HG03575 (cell line): ENCODE measurements around the gene FBN2.

Experiments used
- ATAC-seq: cut with Tn5 transposase; IDR thresholded peaks from one replicate; pipeline ENCODE4 v1.9.1; 2021; ENCODE audit not compliant: unreplicated experiment, insufficient number of reproducible peaks, low FRiP score; ENCODE audit errors: extremely low read depth

The FBN2 gene

DNA sequence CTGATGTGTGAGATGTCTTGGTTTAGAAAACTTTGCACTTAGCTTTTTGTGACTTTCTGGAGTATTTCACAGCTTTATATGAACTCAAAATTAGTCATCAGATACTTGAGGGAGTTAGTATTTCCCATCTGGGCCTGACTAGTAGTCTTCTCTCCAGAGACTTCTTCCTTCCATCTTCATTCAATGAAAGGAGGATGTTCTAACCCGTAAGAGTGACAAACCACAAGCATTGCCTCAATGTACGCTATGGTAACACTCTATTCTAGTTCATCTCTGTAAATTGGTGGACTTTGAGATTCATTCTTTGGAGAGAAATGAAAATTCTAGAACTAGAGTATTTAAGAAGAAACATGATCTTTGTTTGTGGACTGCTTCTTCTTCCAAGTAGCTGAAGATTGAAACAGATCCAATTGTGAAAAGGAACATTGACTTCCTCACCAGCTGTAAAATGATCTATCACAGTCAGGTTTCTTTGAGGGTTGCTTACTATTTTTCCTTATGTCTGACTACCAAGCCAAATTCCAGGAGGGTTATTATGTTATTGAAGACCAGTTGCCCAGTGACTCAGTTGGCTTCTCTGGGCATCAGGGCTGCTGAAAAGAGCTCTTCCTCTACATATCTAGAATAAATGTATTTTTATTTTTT, 296.9 kb downstream of the FBN2 start:
- ATAC-seq: no peak

- ATAC-seq: no peak
These were observed 300.5 kb downstream of the FBN2 start for GRCh38 chr5:128237546-128237945.

DNA sequence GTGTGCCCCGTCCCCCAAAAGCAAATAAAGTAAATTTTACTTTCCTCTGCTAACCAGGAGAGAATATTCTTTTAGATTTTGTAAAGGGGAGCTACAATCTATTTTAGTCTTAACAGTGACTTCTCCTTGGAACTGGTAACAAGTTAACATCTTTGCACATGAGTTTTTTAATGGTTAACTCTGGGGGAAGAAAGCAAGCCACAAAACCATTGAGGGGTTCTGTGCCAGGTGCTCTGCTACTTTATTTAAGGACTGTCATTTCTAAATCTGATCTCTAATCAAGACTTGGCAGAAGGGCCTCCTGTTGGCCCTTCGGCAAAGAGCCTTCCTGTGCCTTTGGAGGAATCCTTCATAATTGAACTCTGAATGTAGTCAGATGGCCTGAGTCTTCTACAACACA, 301.0 kb downstream of the FBN2 start:
- ATAC-seq: no peak

DNA sequence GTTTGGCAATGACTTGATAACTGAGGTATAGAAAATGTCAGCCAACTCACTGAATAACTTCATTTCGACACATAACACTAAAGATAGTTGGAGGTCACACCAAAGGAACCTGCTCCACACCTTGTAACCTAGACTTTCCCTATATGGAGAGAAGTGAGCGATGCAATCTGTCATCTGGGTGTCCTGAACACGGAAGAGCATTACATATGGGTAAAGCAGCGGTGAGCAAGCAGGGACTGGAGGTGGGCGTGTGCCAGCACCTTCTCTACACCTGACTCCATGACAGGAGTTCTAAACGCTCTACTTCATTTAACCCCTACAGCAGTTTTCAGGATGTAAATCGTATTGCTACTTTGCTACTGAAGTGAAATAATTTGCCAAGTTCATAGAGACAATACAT, 301.7 kb downstream of the FBN2 start:
- no peak for ATAC-seq

- no peak for ATAC-seq
These were observed 303.0 kb downstream of the FBN2 start for GRCh38 chr5:128234928-128235641.

DNA sequence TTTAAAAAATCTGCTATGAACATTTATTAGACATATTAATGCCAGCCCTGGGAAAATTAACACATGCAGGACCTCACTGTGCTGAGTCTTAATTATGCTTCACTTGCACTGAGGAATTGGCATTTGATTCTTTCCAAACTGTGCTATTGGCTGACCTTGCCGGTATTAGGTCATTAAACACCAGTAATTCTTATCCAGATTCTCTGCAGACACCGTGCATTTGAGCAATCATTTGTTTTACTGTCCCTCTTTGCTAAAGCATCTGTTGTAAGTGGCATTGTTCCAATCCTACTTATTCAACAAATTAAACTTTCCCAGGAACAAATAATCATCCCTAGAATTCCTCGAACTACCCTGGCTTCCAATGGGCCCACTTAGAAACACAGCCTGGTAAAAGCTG, 309.5 kb downstream of the FBN2 start:
- ATAC-seq: no peak

GRCh38 chr5:128228008-128228407, 310.0 kb downstream of the FBN2 start:
- ATAC-seq: no peak

DNA sequence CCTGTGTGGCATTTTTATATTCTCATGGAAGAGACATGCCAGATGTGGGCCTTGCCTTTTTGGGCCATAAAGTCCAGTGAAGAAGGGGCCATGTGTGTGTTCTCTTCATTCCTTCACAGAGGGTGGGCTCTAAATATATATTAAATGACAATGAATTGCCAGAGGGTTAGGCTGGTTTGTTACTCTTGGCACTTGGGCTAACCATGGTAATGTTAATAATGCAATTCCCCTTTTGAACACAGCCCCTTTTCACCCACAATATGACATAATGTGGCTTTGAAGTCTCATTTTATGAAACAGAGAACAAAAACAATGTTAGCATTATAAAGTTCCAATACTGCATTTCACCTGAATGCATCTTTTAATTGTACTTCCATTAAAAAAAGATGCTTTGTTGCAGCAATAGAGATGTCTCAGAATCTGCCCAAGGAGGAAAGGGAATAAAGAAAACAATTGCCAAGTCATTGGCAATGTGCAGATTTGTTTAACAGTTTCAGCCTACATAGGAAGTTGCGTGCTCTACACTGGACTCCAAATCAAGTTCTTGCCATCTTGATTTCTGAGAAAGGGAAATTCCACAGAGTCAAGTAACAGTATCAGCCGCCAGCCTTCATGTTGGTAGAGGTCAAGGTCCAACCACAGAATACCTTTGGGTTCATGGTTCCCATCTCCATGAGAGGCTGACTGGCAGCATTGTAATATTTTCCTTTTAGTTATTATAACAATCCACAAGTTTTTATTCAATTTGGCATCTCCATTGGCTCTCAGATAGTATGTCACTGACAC, 312.6 kb downstream of the FBN2 start:
- no peak for ATAC-seq

GRCh38 chr5:128224336-128224735, 313.7 kb downstream of the FBN2 start:
- ATAC-seq: no peak

DNA sequence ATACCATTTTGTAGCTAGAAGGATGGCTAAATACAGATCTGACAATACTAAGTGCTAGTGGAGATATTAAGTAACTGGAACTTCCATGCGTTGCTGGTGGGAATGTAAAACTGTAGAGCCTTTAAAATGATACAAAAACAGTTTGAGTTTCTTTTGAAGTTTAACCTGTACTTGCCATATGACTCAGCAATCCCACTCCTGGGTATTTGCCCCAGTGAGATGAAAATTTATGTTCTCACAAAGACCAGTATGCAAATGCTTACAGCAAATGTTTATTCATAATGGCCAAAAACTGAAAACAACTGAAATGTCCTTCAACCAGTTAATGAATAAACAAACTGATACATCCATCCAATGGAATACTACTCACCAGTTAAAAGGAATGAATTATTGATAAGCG, 317.2 kb downstream of the FBN2 start:
- no peak for ATAC-seq

DNA sequence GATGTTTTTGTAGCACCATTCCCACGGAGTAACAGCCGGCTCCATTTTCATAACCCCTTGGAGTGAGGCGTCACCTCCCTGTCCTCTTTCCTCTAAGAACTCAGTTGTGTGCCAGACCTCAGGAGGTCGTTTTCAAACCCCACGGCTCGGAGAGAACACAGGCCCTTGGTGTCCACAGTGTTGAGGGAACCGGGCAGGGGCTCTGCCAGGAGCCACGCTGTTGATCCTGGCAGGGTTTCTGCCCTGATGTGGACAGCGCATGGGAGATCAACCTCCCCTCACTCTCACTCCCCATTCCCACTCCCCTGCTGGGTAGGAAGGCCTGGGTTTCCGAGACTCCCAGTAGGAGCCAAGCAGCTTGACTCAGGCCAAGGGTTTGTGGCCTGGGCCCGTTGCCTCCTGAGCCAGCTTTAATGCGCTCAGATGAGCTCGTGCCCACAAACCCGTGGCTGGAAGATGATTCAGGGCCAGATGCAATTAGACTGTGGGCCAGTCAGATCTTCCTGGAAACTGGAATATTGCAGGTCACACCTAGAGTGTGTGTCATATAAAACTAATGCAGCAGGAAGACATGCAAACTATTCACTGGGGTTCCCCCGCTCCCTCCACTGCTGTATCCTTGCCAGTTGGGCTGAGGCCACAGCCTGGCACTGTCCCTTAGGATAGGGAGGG, 321.0 kb downstream of the FBN2 start:
- no peak for ATAC-seq

DNA sequence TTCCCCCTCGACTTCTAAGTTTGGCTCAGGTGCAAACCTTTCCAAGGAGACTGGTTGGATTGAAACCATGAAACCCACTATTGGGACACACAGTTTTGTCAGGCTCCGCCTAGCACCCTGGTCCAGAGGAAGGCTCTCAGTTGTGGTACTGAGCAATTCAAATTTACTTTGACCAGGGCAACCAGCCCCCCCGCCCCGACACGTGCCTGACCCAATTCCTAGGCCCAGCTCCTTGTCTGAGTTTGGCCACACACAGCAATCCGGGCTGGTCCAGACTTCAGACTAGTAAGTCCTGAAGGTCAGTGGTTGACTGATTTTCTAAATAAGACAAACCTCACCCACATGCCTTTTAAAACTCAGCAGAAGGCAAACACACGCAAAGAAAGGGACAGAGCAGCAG, 321.8 kb downstream of the FBN2 start:
- no peak for ATAC-seq

GRCh38 chr5:128213833-128214232, 324.2 kb downstream of the FBN2 start:
- no peak for ATAC-seq

- no peak for ATAC-seq
These were observed 324.7 kb downstream of the FBN2 start for GRCh38 chr5:128213340-128213739.

GRCh38 chr5:128212191-128212806, 325.7 kb downstream of the FBN2 start:
- ATAC-seq: no peak

- no peak for ATAC-seq
These were observed 329.6 kb downstream of the FBN2 start for GRCh38 chr5:128208436-128208835.
